ENCODE data around the gene NPAS3.

NPAS3 gene

DNA sequence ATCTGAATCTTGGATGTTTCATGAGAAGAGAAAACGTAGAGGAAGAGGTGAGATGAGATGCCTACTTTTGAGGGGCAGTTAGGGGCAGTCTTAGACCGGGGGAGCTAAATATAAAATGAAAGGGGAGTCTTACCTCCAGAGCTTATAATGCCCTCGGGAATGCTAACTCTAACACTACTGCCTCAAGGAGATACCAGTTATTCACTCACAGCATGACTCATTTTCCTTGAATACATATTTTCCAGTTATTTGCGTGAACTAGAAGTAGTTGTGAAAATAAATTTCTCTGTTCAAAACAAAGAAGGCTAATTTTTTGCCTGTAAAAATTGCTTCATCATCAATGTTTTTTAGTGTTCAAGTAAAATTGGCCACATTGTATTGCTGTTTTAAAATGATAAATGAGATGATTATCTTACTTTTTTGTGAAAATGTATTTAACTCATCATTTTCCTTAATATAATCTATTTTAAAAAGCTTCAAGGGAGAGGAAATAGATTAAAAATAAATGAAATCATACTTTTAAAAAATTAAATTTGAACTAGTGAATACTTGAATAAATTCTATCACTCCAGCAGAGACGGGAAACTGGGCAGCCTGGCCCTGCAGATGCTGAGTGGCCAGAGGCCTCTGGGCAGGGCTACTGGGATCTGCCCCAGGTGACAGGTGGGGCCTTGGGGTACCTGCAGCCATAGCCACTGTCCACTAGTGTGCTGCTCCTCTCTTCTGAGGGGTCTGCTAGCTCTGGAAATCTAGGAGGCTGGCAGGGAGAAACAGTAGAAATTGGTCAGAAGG lies 672.9 kb downstream of the NPAS3 start:
- DNase-seq (ENCODE audit: low read depth in 2 of 3, low spot score in 2 of 3): no peak

- DNase-seq (ENCODE audit: low read depth in 2 of 3, low spot score in 2 of 3): no peak
Observed at GRCh38 chr14:33612197-33612505, 673.5 kb downstream of the NPAS3 start.

- no peak for DNase-seq (ENCODE audit: low read depth in 2 of 3, low spot score in 2 of 3)
Observed at GRCh38 chr14:33617154-33617553, 678.5 kb downstream of the NPAS3 start.

DNA sequence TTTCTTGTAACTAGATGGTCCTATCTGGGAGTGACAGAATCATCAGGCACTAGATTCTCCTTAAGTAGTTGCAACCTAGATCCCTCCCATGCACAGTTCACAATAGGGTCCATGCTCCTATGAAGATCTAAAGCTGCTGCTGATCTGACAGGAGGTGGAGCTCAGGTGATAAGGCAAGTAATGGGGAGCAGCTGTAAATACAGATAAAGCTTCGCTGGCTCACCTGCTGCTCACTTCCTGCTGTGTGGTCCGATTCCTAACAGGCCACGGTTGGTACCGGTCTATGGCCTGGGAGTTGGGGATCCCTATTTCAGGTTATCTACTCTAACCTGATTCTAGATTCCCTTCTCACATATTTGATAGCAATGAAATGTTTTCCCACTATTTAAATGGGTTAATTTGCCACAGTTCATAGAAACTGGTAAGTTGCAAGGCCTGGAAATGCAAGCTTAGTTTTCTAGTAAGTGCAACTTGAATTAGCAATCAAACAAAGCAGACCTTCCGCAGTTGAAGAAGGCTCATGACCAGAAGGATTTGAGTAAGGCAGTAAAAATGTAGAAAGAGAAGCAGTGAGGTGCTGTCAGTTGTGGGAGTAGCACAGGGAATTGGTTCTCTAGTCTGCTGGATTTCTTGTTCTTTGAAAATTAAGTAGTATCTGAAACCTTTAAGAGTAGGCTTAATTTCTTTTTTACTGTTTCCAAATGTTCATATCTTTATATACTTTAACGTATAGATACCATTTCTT lies 679.9 kb downstream of the NPAS3 start:
- no peak for DNase-seq (ENCODE audit: low read depth in 2 of 3, low spot score in 2 of 3)

GRCh38 chr14:33622496-33622895 lies 683.8 kb downstream of the NPAS3 start:
- no peak for DNase-seq (ENCODE audit: low read depth in 2 of 3, low spot score in 2 of 3)

DNA sequence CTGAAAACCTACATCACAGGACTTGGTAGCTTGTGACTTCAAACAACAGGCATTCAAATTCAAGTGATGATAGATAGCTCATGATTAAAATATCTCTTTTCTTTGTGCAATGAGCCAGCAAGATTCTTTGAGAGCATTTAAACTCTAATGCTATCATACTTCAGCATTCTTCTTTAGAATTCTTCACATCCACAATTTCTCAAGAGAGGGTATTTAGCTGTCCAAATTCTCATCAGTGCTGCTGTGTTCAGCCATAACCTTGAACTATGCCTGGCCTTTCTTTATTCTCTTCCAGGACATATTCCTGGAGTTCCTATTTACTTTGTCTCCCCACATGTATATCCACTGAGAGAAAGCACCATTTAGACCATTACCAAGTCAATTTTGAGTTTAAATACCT lies 691.1 kb downstream of the NPAS3 start:
- no peak for DNase-seq (ENCODE audit: low read depth in 2 of 3, low spot score in 2 of 3)

GRCh38 chr14:33631021-33631420 lies 692.3 kb downstream of the NPAS3 start:
- no peak for DNase-seq (ENCODE audit: low read depth in 2 of 3, low spot score in 2 of 3)

- DNase-seq (ENCODE audit: low read depth in 2 of 3, low spot score in 2 of 3): no peak
Observed at GRCh38 chr14:33631441-33631840, 692.8 kb downstream of the NPAS3 start.

DNA sequence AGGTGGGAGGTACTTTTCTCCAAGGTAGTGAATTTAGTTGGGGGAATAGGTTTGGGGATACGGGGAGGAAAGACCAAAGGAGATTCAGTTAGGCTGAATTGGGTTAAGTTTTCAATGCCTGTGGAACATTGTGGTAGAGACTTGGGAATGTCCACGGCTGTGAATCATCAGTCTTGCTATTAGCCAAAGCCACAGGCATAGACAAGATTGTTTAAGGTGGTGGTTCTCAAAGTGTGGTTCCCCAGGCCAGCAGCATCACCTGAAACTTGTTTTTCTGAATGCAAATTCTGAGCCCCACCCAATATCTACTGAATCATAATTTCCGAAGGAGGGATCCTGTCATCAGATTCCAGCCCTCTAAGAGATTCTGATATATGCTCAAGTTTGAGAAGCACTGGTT lies 696.0 kb downstream of the NPAS3 start:
- DNase-seq (ENCODE audit: low read depth in 2 of 3, low spot score in 2 of 3): no peak

GRCh38 chr14:33636716-33637115 lies 698.0 kb downstream of the NPAS3 start:
- no peak for DNase-seq (ENCODE audit: low read depth in 2 of 3, low spot score in 2 of 3)

DNA sequence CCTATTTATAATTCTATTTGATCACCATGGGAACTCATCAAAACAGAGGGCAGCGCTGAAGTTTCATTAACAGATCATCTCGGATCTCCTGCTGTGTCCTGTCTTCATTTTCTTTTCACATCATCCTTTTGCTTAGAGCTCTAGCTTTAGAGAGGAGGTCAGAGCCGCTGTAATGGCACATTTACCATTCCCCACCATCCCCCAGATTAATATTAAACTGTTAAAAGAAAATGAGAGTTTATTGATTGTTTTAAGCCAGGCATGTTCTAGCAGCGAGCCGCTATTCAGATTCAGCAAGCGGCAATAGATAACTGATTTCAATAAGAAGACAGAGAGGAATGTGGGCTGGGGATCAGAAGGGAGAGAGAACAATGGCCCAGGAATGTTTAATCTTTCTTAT lies 703.4 kb downstream of the NPAS3 start:
- no peak for DNase-seq (ENCODE audit: low read depth in 2 of 3, low spot score in 2 of 3)

DNA sequence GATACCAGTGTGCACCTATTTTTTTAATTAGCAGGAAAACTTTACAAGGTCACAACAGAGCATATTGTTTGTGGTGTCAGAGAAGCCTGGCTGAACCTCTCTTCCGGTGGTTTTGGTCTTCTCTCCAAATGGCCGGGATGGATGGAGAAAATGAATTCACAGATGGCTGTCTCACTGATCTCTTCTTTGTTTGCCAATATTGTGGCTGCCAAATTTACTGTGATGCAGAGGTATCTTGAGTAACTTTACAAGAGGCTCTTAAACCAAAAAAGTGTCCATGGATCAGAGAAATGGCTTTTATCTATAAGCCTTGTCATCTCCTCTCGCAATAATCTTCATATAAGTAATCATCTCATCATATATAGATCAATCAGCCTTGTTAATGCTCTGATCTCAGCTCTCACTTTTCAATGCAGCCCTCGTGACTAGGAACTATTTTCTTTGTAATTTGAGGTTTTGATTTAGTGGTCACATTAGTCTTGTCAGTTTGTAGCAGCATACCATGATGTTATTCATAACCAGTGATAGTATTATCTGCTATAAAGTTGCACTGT lies 704.1 kb downstream of the NPAS3 start:
- no peak for DNase-seq (ENCODE audit: low read depth in 2 of 3, low spot score in 2 of 3)

DNA sequence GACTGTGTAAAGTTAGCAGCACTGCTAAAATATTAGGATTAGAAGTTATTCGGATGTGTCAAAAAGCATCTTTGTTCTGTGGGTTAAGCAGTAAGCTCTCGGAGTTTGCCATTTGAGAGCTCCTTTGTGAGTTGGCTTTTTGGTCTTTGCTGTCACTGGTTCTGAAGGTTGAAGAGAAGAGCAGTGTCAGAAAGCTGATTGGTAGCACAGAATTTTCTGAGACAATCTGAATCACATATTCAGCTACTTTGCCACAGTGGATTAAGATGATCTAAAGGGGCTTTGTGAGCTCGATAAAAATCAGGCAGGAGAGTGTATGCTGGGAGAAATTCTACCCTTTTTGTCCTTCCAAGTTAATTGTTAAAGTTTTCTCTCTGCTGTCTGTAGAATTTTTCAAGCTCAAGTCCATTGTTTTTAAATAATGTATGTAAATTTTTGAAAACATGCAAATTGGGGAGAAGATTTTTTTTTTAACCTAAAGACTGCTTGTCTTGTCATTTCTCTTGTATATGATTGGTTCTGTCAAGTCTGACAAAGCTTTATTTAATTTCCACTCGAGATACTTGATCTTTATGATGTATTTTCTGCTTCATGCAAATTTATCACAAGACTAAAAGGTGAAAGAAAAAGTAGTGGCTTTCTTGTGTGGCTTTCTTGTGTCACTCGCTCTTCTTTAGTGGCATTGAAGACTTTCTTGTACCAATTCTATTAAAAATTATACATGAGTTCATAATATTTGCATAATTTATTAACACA lies 704.9 kb downstream of the NPAS3 start:
- no peak for DNase-seq (ENCODE audit: low read depth in 2 of 3, low spot score in 2 of 3)

DNA sequence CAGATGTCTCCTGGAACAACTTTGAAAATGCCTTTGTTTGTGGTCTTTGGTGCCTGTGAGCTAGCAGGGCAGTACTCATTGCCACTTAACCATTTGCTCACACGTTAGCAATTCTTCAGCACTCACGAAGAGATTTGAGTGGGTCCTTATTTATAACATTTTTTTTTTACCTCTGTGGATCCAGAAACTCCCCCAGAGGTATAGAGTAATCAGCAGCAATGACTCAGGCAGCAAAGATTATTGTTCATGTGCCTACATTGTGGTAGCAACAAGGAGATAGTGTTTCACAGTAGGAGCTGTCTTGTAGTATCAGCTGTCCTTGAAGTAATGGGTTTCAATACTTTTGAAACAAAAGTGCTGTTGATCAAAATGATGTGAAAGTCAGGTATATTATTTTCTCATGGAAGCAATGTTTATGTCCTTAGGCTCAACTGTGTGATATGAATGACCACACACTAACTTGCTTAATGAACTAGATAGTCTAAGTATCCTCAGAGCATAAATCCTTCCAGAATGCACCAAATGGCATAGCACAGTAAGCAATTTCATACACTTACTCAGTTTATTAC lies 708.1 kb downstream of the NPAS3 start:
- DNase-seq (ENCODE audit: low read depth in 2 of 3, low spot score in 2 of 3): no peak

DNA sequence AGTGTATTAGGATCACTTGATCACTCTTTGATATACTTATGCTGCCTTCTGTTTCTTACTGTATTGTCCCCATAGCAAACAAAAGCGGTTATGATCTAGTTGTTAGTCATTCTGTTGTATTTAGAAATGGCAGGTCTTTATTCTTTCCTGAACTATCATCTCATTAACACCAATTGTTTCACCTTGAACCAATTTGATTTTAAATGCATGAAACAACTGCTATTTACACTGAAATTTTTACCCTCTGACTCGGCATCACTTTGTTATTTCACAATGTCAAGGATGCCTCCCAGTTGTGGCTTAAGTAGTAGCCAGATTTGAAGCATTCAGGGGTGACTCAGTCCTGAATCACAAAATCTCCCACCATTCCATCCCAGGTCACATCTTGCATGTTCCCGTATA lies 708.7 kb downstream of the NPAS3 start:
- no peak for DNase-seq (ENCODE audit: low read depth in 2 of 3, low spot score in 2 of 3)

GRCh38 chr14:33650430-33650829 lies 711.8 kb downstream of the NPAS3 start:
- no peak for DNase-seq (ENCODE audit: low read depth in 2 of 3, low spot score in 2 of 3)

- no peak for DNase-seq (ENCODE audit: low read depth in 2 of 3, low spot score in 2 of 3)
Observed at GRCh38 chr14:33652566-33653307, 714.1 kb downstream of the NPAS3 start.

DNA sequence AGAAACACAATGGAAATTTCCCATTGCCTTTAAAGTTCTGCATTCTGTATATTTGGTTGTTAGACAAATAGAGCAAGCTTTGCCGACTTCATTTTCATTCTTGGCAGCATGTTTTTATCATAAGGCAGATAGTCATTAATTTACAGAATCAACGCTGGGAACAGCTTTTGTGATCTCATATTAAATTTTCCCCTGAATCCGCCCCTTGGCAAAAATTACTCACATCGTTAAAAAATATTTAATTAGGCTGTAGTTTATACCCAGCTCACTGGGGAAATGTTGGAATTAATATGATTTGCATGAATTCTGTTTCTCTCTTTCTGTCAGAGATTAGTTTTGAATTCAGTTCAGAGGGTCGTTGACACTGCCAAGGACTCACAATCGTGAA lies 714.6 kb downstream of the NPAS3 start:
- DNase-seq (ENCODE audit: low read depth in 2 of 3, low spot score in 2 of 3): no peak

DNA sequence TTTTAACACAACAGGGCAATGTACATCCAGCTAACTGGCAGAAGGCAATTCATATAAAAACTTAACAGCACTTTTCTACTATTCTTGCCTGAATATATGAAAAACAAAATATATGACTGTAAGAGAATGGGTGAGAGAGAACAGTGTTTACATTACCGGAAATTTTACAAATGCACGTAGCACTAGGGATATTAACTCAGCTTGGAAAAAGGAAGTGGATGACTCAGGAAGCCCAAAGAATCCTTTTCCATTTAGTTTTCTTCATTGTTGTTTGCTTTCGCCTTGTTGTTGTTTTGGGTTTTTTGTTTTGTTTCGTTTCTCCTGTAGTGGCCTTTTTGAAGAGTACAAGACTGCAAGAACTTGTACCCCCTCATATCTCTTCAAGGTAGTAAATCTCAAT lies 716.7 kb downstream of the NPAS3 start:
- DNase-seq (ENCODE audit: low read depth in 2 of 3, low spot score in 2 of 3): no peak

- DNase-seq (ENCODE audit: low read depth in 2 of 3, low spot score in 2 of 3): no peak
Observed at GRCh38 chr14:33657476-33657875, 718.8 kb downstream of the NPAS3 start.

DNA sequence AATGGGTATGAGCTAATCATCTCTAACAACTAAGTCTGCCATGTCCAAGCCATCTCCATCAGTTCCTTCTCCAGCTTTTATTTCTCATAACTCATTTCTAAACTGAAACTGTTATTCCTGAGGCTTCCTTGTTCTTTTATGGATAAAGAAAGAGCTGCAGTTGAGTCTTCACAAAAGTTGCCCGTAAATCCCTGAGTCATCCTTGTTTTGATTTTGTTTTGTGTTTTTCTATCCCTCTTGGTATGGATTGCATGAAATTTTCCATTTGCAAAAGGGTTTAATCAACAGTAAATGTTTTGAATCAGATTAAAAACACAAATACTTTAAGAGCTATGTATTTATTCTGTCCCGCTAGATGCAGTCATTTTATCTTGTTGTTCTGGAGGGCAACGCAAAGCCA lies 721.6 kb downstream of the NPAS3 start:
- no peak for DNase-seq (ENCODE audit: low read depth in 2 of 3, low spot score in 2 of 3)

All from activated CD8-positive, alpha-beta memory T cell treated with anti-CD3 and anti-CD28 coated beads for 48 hours (primary cell).